ENCODE results near the gene GTPBP6.
"Not testable (repeated sequence)": the region's sequence is repeated elsewhere in the genome, so short reads cannot be mapped to it uniquely, and the experiment has no call there.

Gene GTPBP6

GRCh38 chrX:334331-334891 is 15.8 kb upstream of the GTPBP6 start:
- DNase-seq: no peak

- no peak for DNase-seq
These were observed 15.2 kb upstream of the GTPBP6 start for GRCh38 chrX:333611-334311.

GRCh38 chrX:332916-333610 is 14.5 kb upstream of the GTPBP6 start:
- DNase-seq: no peak

- DNase-seq: no peak
These were observed 13.9 kb upstream of the GTPBP6 start for GRCh38 chrX:332496-332860.

GRCh38 chrX:331825-332495 is 13.4 kb upstream of the GTPBP6 start:
- DNase-seq: no peak

- no peak for DNase-seq
These were observed 12.7 kb upstream of the GTPBP6 start for GRCh38 chrX:331151-331824.

GRCh38 chrX:330726-331150 is 12.1 kb upstream of the GTPBP6 start:
- no peak for DNase-seq

- DNase-seq: not testable (repeated sequence)
These were observed 11.6 kb upstream of the GTPBP6 start for GRCh38 chrX:330141-330725.

- DNase-seq: no peak
These were observed 10.8 kb upstream of the GTPBP6 start for GRCh38 chrX:329291-329910.

- no peak for DNase-seq
These were observed 9.1 kb upstream of the GTPBP6 start for GRCh38 chrX:327660-328126.

GRCh38 chrX:324664-325063 is 6.1 kb upstream of the GTPBP6 start:
- DNase-seq: not testable (repeated sequence)

- DNase-seq: no peak
These were observed 5.4 kb upstream of the GTPBP6 start for GRCh38 chrX:323721-324628.

- no peak for DNase-seq
These were observed 1.7 kb upstream of the GTPBP6 start for GRCh38 chrX:320126-320783.

GRCh38 chrX:319579-320125 is 1.1 kb upstream of the GTPBP6 start:
- no peak for DNase-seq

GRCh38 chrX:318068-318738 is 393 bp downstream of the GTPBP6 start:
- DNase-seq: no peak

- no peak for DNase-seq
These were observed 1.1 kb downstream of the GTPBP6 start for GRCh38 chrX:317424-318067.

- DNase-seq: no peak
These were observed 2.0 kb downstream of the GTPBP6 start for GRCh38 chrX:316351-317325.
